Upper lobe of left lung (tissue), 4 donors: ENCODE data around the gene ABCD3.

Source experiments
- CTCF ChIP-seq, 6 experiments: fragments of 450-650 bp in 4 of 6; fragments of 200-600 bp in 2 of 6; sonication (generic) in 2 of 6; IDR thresholded peaks; one replicate each; pipeline ENCODE4 v1.5.1; 2016 to 2019; ENCODE audit warnings: antibody characterized with exemption in 6 of 6
- POLR2A ChIP-seq, 4 donors: fragments of 450-650 bp; IDR thresholded peaks; one replicate each; pipeline ENCODE4 v1.5.1; 2016 to 2017; ENCODE audit warnings: antibody characterized with exemption in 4 of 4, mild to moderate bottlenecking in 2 of 4
- POLR2AphosphoS5 ChIP-seq, 2 donors: sonication (generic); formaldehyde crosslinking; IDR thresholded peaks; one replicate each; pipeline ENCODE4 v1.5.1; 2017; ENCODE audit warnings: antibody characterized with exemption in 2 of 2

GRCh38 chr1:94541246-94542087 is 123.3 kb downstream of the ABCD3 start, which contains the start of gene F3:
- TF ChIP-seq POLR2AphosphoS5 (IDR thresholded peaks at IDR 0.05) = peak; percentile 61 to 96
- peak in 2 of 6 experiments; percentile 18 to 37 for TF ChIP-seq CTCF (IDR thresholded peaks at IDR 0.05)
- peak in 3 of 4 donors; percentile 52 to 91 (median 67) for TF ChIP-seq POLR2A (IDR thresholded peaks at IDR 0.05)
